ENCODE results near the gene FFAR3. TPM values are rescaled to one million over a fixed set of nuclear protein-coding genes. Genes with fewer than 3 reads are reported as not detected.

The FFAR3 gene
- total and polyA plus RNA-seq, 9 of the 15 experiments (the other 6 are each of a cell fraction or from before 2014, with no cell fraction given), result not detected

DNA sequence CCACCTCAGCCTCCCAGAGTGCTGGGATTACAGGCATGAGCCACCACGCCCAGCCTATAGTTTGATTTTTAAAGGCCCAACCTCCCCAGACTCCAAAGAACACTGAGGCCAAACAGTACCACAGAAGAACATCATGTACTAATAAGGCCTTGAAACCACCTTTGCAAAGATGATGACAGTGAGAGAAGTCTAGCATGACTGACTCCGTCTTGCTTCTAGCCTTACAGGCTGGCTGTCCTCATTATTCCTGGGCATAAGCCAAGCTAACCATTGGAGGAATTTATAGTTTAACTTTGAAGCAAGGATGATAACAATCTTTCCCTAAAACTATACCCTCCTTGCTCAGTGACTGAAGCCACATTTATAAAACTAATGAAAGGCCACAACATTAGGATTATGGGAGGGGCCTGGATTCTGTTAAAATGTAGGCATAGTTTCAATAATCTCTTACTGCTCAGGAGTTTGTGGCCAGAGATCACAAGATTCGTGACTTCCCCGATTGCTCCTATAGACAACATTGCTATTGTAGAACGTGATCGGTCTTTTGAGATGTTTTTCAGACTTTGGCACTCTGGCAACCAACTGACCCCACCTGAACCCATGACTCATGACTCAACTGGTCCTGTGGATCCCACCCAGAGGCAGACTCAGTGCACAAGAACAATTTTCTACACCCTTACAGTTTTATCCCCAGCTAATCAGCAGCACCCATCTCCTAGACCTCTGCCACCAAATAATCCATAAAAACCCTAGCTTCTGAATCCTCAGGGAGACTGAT is 30.2 kb downstream of the FFAR3 start:
- 32% methylated on average over 6 of the region's 6 CpGs for WGBS (ENCODE audit: insufficient coverage, low coverage, missing lambda C conversion rate)
- in situ Hi-C loops (cut with MboI), result no loop called here
- H3K27ac ChIP-seq (ENCODE audit: extremely low read depth, low read depth, low read length), result peak overlapping the region; percentile 56; the same call in 2 of the 3 replicates
- ChIA-PET CTCF (ENCODE audit: low intra/inter-chr PET ratio) (no interaction called here), POLR2A (interaction anchor here (1.6 kb wide), 1 partner anchor 12 kb away, joined by 4 read pairs; no protein-coding TSS in a partner anchor)
- peak overlapping the region; percentile 73; the same call in 1 of the 2 replicates for H2AFZ ChIP-seq (ENCODE audit: low read depth, low read length)
- H3K4me3 ChIP-seq, result no peak overlapping the region
- no peak overlapping the region for H3K9ac ChIP-seq (ENCODE audit: insufficient read depth in 1 of 2, low read depth in 2 of 2, low read length in 2 of 2)
- intact Hi-C loops (cut with micrococcal nuclease), result no loop called here
- no peaks in the 10 kb centered on the region for H3K79me2 ChIP-seq (ENCODE audit: control insufficient read depth, insufficient read depth, low read length)
- H4K20me1 ChIP-seq (replicated peaks; ENCODE audit: control insufficient read depth, insufficient read depth, low read length), result no peaks in the 10 kb centered on the region
- H3K9me3 ChIP-seq (replicated peaks; ENCODE audit: control insufficient read depth, insufficient read depth, low read depth, low read length), result no peaks in the 10 kb centered on the region; the same call in none of the 2 replicates
- peak; percentile 33; the same call in 1 of the 3 replicates for ATAC-seq
- H3K4me1 ChIP-seq (replicated peaks in 1 of 2; ENCODE audit: control insufficient read depth in 2 of 2, insufficient read depth in 2 of 2, low read length in 2 of 2), result peaks cover 16 to 18% of the 10 kb centered on the region in 2 experiments; a peak in 4 of 5 replicates
- no peaks in the 10 kb centered on the region for H3K9me1 ChIP-seq (ENCODE audit: control insufficient read depth, insufficient read depth, low read length)
- no peaks in the 10 kb centered on the region for H3K36me3 ChIP-seq (ENCODE audit: control insufficient read depth, insufficient read depth, low read length)
- BruUV-seq (replicated peaks), result no TSS peak
- FAIRE-seq, result peak; percentile 49
- peak in 1 of 4 experiments; percentile 49 for DNase-seq (ENCODE audit: extremely low read depth in 1 of 4, low spot score in 3 of 4)
- peak overlapping the region; percentile 53; the same call in 1 of the 2 replicates for H3K4me2 ChIP-seq (ENCODE audit: insufficient read depth, low read length)
- no peaks in the 10 kb centered on the region for H3K27me3 ChIP-seq (ENCODE audit: control insufficient read depth in 2 of 2, insufficient read depth in 2 of 2, low read length in 2 of 2)
- TF ChIP-seq CTBP1 (IDR thresholded peaks at IDR 0.05; ENCODE audit: borderline replicate concordance) (peak; percentile 51; the same call in 1 of the 2 replicates), KDM1A (IDR thresholded peaks at IDR 0.05) (0 out of 4 replicates have a peak, but pooled peaks of 1 of the 2 experiments have one; percentile 20), TEAD2 (tag; IDR thresholded peaks at IDR 0.05) (0 out of 2 replicates have a peak, but pooled peaks have one; percentile 12), EP300 (IDR thresholded peaks at IDR 0.05; ENCODE audit: low read length) (peak; percentile 29), BACH1 (tag; IDR thresholded peaks at IDR 0.05) (peak; percentile 11; the same call in 1 of the 2 replicates), ZNF143 (CRISPR knock-in tag; IDR thresholded peaks at IDR 0.05) (no peak), NFIX (CRISPR knock-in tag; IDR thresholded peaks at IDR 0.05; ENCODE audit: low read depth) (no peak), CBX3 (IDR thresholded peaks at IDR 0.05; ENCODE audit: borderline replicate concordance in 1 of 2, low read length in 2 of 2) (no peak), CREM (IDR thresholded peaks at IDR 0.05; ENCODE audit: low read depth) (0 out of 2 replicates have a peak, but pooled peaks have one; percentile 9), YY1 (IDR thresholded peaks at IDR 0.05; ENCODE audit: borderline replicate concordance in 1 of 3, control insufficient read depth in 1 of 3, extremely low read depth in 1 of 3, insufficient read depth in 3 of 3, insufficient read length in 1 of 3, insufficient replicate concordance in 2 of 3, low read depth in 1 of 3, low read length in 2 of 3) (no peak), MTA2 (IDR thresholded peaks at IDR 0.05; ENCODE audit: low read depth) (peak; percentile 8; the same call in 1 of the 2 replicates), ZNF707 (CRISPR knock-in tag; conservative IDR thresholded peaks at IDR 0.05) (no peak)
- TF ChIP-seq, protein P1, sequence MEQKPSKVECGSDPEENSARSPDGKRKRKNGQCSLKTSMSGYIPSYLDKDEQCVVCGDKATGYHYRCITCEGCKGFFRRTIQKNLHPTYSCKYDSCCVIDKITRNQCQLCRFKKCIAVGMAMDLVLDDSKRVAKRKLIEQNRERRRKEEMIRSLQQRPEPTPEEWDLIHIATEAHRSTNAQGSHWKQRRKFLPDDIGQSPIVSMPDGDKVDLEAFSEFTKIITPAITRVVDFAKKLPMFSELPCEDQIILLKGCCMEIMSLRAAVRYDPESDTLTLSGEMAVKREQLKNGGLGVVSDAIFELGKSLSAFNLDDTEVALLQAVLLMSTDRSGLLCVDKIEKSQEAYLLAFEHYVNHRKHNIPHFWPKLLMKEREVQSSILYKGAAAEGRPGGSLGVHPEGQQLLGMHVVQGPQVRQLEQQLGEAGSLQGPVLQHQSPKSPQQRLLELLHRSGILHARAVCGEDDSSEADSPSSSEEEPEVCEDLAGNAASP (IDR thresholded peaks at IDR 0.05), result peak; percentile 69
- TF ChIP-seq, protein P2, sequence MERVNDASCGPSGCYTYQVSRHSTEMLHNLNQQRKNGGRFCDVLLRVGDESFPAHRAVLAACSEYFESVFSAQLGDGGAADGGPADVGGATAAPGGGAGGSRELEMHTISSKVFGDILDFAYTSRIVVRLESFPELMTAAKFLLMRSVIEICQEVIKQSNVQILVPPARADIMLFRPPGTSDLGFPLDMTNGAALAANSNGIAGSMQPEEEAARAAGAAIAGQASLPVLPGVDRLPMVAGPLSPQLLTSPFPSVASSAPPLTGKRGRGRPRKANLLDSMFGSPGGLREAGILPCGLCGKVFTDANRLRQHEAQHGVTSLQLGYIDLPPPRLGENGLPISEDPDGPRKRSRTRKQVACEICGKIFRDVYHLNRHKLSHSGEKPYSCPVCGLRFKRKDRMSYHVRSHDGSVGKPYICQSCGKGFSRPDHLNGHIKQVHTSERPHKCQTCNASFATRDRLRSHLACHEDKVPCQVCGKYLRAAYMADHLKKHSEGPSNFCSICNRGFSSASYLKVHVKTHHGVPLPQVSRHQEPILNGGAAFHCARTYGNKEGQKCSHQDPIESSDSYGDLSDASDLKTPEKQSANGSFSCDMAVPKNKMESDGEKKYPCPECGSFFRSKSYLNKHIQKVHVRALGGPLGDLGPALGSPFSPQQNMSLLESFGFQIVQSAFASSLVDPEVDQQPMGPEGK (CRISPR knock-in tag; IDR thresholded peaks at IDR 0.05; ENCODE audit: borderline replicate concordance), result no peak
- TF ChIP-seq, protein P3, sequence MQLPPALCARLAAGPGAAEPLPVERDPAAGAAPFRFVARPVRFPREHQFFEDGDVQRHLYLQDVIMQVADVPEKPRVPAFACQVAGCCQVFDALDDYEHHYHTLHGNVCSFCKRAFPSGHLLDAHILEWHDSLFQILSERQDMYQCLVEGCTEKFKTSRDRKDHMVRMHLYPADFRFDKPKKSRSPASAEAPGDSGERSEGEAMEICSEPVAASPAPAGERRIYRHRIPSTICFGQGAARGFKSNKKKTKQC (CRISPR knock-in tag; IDR thresholded peaks at IDR 0.05), result no peak
